Thoracic aorta (tissue), 2 donors: ENCODE measurements around the gene CCDC190. TPM values are rescaled to one million over a fixed set of nuclear protein-coding genes. Genes with fewer than 3 reads are reported as not detected.
"Not testable (repeated sequence)": the region's sequence is repeated elsewhere in the genome, so short reads cannot be mapped to it uniquely, and the experiment has no call there.

Experiments used
- ATAC-seq: fragments of 150-250 bp; one replicate; pipeline ENCODE4 v1.8.0; 2017; ENCODE audit warnings: low read depth; ENCODE audit not compliant: insufficient number of reproducible peaks, low FRiP score
- DNase-seq: peaks from one replicate; pipeline ENCODE4 v3.0.0-alpha.2; 2020; ENCODE audit warnings: low spot score
- H3K27ac ChIP-seq, 2 donors: fragments of 200-600 bp; sonication (generic); 1 replicate in 1 of 2; 2 replicates in 1 of 2; pipeline ENCODE4 v1.5.1; 2016; ENCODE audit warnings: mild to moderate bottlenecking in 2 of 2, moderate library complexity in 2 of 2
- H3K27me3 ChIP-seq: fragments of 200-600 bp; sonication (generic); replicated peaks from 2 replicates; pipeline ENCODE4 v1.6.0; 2016; ENCODE audit warnings: mild to moderate bottlenecking; ENCODE audit not compliant: insufficient read depth
- H3K36me3 ChIP-seq: fragments of 200-600 bp; sonication (generic); one replicate; pipeline ENCODE4 v1.5.1; 2016
- H3K4me1 ChIP-seq, 2 donors: fragments of 200-600 bp; sonication (generic); 1 replicate in 1 of 2; 2 replicates in 1 of 2; pipeline versions ENCODE4 v1.5.1 to v1.6.0; 2016; ENCODE audit warnings: low read depth in 2 of 2, mild to moderate bottlenecking in 1 of 2; ENCODE audit not compliant: control insufficient read depth in 1 of 2
- H3K4me3 ChIP-seq: fragments of 200-600 bp; sonication (generic); 2 replicates; pipeline ENCODE4 v1.5.1; 2016; ENCODE audit warnings: mild to moderate bottlenecking
- H3K9me3 ChIP-seq: fragments of 200-600 bp; sonication (generic); 2 replicates; pipeline ENCODE4 v1.5.1; 2016
- total RNA-seq, 2 donors: library from RNA; depleted of rRNA; stranded (reverse); fragments of >200 nt; gene quantifications; one replicate each; pipeline versions ENCODE4 v1.1.0 to v1.2.3, GENCODE V29; 2016
- TF ChIP-seq, protein P1 (sequence below): fragments of 200-600 bp; sonication (generic); IDR thresholded peaks from one replicate; pipeline ENCODE4 v1.5.1; 2019; ENCODE audit warnings: antibody characterized with exemption

Gene CCDC190
- total RNA-seq, 2 donors from 2014 or later: 15.6 TPM; not detected in 1

GRCh38 chr1:162878000-162878596 lies 17.1 kb upstream of the CCDC190 start:
- Histone ChIP-seq H3K9me3 (no peaks in the 10 kb centered on the region), H3K4me3 (no peak overlapping the region), H3K4me1 (peaks cover 3 to 12% of the 10 kb centered on the region in 2 donors), H3K27me3 (no peaks in the 10 kb centered on the region), H3K36me3 (no peaks in the 10 kb centered on the region), H3K27ac (no peak overlapping the region)
- DNase-seq (peak; percentile 14), ATAC-seq (no peak)
- TF ChIP-seq, protein P1, sequence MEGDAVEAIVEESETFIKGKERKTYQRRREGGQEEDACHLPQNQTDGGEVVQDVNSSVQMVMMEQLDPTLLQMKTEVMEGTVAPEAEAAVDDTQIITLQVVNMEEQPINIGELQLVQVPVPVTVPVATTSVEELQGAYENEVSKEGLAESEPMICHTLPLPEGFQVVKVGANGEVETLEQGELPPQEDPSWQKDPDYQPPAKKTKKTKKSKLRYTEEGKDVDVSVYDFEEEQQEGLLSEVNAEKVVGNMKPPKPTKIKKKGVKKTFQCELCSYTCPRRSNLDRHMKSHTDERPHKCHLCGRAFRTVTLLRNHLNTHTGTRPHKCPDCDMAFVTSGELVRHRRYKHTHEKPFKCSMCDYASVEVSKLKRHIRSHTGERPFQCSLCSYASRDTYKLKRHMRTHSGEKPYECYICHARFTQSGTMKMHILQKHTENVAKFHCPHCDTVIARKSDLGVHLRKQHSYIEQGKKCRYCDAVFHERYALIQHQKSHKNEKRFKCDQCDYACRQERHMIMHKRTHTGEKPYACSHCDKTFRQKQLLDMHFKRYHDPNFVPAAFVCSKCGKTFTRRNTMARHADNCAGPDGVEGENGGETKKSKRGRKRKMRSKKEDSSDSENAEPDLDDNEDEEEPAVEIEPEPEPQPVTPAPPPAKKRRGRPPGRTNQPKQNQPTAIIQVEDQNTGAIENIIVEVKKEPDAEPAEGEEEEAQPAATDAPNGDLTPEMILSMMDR: peak; percentile 80

- H3K9me3 ChIP-seq: no peaks in the 10 kb centered on the region
- ATAC-seq (no peak), DNase-seq (no peak)
- H3K27ac ChIP-seq: no peak overlapping the region
- TF ChIP-seq, protein P1: no peak
- no peaks in the 10 kb centered on the region for H3K27me3 ChIP-seq
- H3K4me3 ChIP-seq: no peak overlapping the region
- no peaks in the 10 kb centered on the region for H3K36me3 ChIP-seq
- peaks cover 6 to 15% of the 10 kb centered on the region in 2 donors for H3K4me1 ChIP-seq
These were observed 16.4 kb upstream of the CCDC190 start for GRCh38 chr1:162877412-162877811.

DNA sequence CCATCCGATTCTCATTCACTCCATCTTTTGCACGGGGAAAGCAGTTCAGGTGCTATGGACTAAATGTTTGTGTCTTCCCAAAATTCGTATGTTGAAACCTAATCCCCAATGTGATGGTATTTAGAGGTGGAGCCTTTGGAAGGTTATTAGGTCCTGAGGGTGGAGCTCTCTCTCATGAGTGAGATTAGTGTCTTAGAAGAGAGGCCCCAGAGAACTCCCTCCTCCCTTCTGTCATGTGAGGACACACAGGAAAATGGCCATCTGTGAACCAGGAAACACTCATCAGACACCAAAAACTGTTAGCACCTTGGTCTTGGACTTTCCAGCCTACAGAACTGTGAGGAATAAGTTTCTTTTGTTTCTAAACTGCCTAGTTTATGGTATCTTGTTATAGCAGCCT lies 15.8 kb upstream of the CCDC190 start:
- no peak overlapping the region for H3K4me3 ChIP-seq
- no peak for DNase-seq
- TF ChIP-seq, protein P1: no peak
- H3K9me3 ChIP-seq: no peaks in the 10 kb centered on the region
- ATAC-seq: no peak
- no peaks in the 10 kb centered on the region for H3K36me3 ChIP-seq
- H3K4me1 ChIP-seq: peaks cover 6 to 15% of the 10 kb centered on the region in 2 donors
- H3K27ac ChIP-seq: no peak overlapping the region
- no peaks in the 10 kb centered on the region for H3K27me3 ChIP-seq

- Histone ChIP-seq H3K9me3 (no peaks in the 10 kb centered on the region), H3K4me1 (peaks cover 6 to 15% of the 10 kb centered on the region in 2 donors), H3K27ac (peak overlapping the region; percentile 33 to 64), H3K4me3 (no peak overlapping the region), H3K27me3 (no peaks in the 10 kb centered on the region), H3K36me3 (no peaks in the 10 kb centered on the region)
- TF ChIP-seq, protein P1: no peak
- DNase-seq: no peak
- no peak for ATAC-seq
These were observed 13.0 kb upstream of the CCDC190 start for GRCh38 chr1:162873671-162874666.

DNA sequence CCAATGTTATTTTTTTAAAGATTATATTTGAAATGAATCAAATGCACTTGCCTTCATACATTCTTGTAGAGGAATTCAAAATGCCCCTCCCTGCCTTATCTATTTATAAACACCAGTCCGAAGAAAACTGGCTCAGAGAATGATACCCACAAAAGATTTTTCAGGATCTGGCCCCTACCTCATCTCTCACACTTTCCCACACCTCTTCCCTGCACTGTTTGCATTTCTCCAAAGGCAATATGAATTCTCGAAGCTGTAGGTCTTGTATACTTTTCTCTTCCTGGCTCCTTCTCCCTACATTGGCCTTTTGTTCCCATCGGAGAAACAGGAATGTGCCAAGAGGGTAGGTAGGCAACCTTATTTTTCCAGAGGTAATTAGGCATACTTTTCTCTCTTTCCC lies 12.0 kb upstream of the CCDC190 start:
- TF ChIP-seq, protein P1: no peak
- Histone ChIP-seq H3K36me3 (no peaks in the 10 kb centered on the region), H3K27ac (peak overlapping the region; percentile 31 to 33), H3K4me1 (peaks cover 6 to 15% of the 10 kb centered on the region in 2 donors), H3K27me3 (no peaks in the 10 kb centered on the region), H3K9me3 (no peaks in the 10 kb centered on the region), H3K4me3 (no peak overlapping the region)
- DNase-seq (no peak), ATAC-seq (no peak)

- not testable (repeated sequence) for H3K27me3 ChIP-seq, ATAC-seq, H3K27ac ChIP-seq, DNase-seq, H3K36me3 ChIP-seq, H3K4me3 ChIP-seq, H3K9me3 ChIP-seq
- peaks cover 6 to 15% of the 10 kb centered on the region in 2 donors for H3K4me1 ChIP-seq
These were observed 10.4 kb upstream of the CCDC190 start for GRCh38 chr1:162871417-162871816.
